ENCODE measurements around the gene MYLK. TPM values are rescaled to one million over a fixed set of nuclear protein-coding genes. Genes with fewer than 3 reads are reported as not detected.

Gene MYLK
- total and polyA plus RNA-seq, 9 of the 15 experiments (the other 6 are each of a cell fraction or from before 2014, with no cell fraction given), result 0.11 to 0.53 (median 0.18) TPM; not detected in 2

GRCh38 chr3:123733805-123734526, 150.2 kb downstream of the MYLK start (continued):
- TF ChIP-seq GTF3C2 (IDR thresholded peaks at IDR 0.05; ENCODE audit: borderline replicate concordance, extremely low read depth, insufficient read length) (no peak), REST (IDR thresholded peaks at IDR 0.05; ENCODE audit: borderline replicate concordance) (no peak), REST (CRISPR knock-in tag; IDR thresholded peaks at IDR 0.05; ENCODE audit: low read depth) (no peak), SMARCA4 (IDR thresholded peaks at IDR 0.05) (no peak), DMBX1 (CRISPR knock-in tag; IDR thresholded peaks at IDR 0.05; ENCODE audit: borderline replicate concordance) (no peak)

All from K562 (cell line).